ENCODE results near the gene STK39. TPM values are rescaled to one million over a fixed set of nuclear protein-coding genes. Genes with fewer than 3 reads are reported as not detected.

STK39 gene
- total RNA-seq, 4 donors from 2014 or later, result 6.4 to 9.0 (median 6.7) TPM

- Histone ChIP-seq H3K27me3 (no peaks in the 10 kb centered on the region), H3K4me1 (no peaks in the 10 kb centered on the region), H3K27ac (no peak overlapping the region), H3K9me3 (no peaks in the 10 kb centered on the region), H3K4me3 (replicated peaks in 1 of 3) (no peak overlapping the region), H3K36me3 (no peaks in the 10 kb centered on the region)
- DNase-seq, result no peak
- TF ChIP-seq POLR2A (IDR thresholded peaks at IDR 0.05), result no peak
- TF ChIP-seq, protein P1, sequence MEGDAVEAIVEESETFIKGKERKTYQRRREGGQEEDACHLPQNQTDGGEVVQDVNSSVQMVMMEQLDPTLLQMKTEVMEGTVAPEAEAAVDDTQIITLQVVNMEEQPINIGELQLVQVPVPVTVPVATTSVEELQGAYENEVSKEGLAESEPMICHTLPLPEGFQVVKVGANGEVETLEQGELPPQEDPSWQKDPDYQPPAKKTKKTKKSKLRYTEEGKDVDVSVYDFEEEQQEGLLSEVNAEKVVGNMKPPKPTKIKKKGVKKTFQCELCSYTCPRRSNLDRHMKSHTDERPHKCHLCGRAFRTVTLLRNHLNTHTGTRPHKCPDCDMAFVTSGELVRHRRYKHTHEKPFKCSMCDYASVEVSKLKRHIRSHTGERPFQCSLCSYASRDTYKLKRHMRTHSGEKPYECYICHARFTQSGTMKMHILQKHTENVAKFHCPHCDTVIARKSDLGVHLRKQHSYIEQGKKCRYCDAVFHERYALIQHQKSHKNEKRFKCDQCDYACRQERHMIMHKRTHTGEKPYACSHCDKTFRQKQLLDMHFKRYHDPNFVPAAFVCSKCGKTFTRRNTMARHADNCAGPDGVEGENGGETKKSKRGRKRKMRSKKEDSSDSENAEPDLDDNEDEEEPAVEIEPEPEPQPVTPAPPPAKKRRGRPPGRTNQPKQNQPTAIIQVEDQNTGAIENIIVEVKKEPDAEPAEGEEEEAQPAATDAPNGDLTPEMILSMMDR (IDR thresholded peaks at IDR 0.05), result no peak
- intact Hi-C loops (cut with DNase I), result no loop called here
- 53 to 58% methylated on average over 2 of the region's 2 CpGs for WGBS, 2 donors
These were observed 9.1 kb upstream of the STK39 start for GRCh38 chr2:168256448-168256847.

DNA sequence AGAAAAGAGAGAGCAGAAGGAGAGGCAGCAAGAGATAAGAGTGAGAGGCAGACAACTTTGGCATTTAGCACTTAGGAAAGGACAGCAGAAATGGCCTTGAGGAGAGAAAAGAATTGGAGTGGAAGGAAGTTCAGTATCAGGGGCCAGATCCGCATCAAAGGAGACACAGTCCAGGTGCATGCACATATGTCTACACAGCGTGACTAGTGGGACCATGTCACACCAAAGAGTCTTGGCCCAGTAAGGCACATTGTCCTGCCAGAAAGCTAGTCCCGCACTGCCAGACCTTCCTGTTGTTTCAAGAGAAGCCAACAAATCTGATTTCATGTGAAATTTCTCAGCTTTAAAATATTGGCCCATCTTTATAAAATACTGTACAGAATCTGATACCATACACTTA lies 8.5 kb upstream of the STK39 start:
- Histone ChIP-seq H3K27ac (no peak overlapping the region), H3K4me1 (no peaks in the 10 kb centered on the region), H3K36me3 (no peaks in the 10 kb centered on the region), H3K27me3 (no peaks in the 10 kb centered on the region), H3K9me3 (no peaks in the 10 kb centered on the region), H3K4me3 (replicated peaks in 1 of 3) (no peak overlapping the region)
- TF ChIP-seq, protein P1 (IDR thresholded peaks at IDR 0.05), result no peak
- no peak for TF ChIP-seq POLR2A (IDR thresholded peaks at IDR 0.05)
- no peak for DNase-seq
- WGBS, 2 donors, result 77 to 81% methylated on average over 3 of the region's 3 CpGs
- intact Hi-C loops (cut with DNase I), result no loop called here

DNA sequence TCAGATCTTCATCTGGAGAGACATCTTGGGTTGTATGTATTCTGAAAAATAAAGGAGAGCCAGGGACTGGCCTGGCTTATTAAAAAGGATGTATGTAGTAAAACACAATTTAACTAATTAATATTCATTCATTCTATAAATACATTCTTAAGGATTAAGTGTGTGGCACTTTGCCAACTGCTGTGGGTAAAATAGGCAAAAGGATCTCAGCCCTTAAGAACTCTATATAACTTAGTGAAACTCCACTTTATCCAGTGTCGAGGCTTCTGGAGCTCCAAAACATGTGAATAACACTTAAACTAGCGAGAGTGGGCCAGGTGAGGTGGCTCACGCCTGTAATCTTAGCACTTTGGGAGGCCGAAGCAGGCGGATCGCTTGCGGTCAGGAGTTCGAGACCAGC lies 7.7 kb upstream of the STK39 start:
- intact Hi-C loops (cut with DNase I), result no loop called here
- Histone ChIP-seq H3K4me3 (replicated peaks in 1 of 3) (no peak overlapping the region), H3K27ac (no peak overlapping the region), H3K9me3 (no peaks in the 10 kb centered on the region), H3K27me3 (no peaks in the 10 kb centered on the region), H3K4me1 (no peaks in the 10 kb centered on the region), H3K36me3 (no peaks in the 10 kb centered on the region)
- no peak for DNase-seq
- no peak for TF ChIP-seq POLR2A (IDR thresholded peaks at IDR 0.05)
- TF ChIP-seq, protein P1 (IDR thresholded peaks at IDR 0.05), result no peak
- WGBS, 2 donors, result 95 to 98% methylated on average over 8 of the region's 8 CpGs

- H3K27ac ChIP-seq, result no peak overlapping the region
- intact Hi-C loops (cut with DNase I), result no loop called here
- 84% methylated on average over 3 of the region's 3 CpGs for WGBS, 2 donors
These were observed 7.0 kb upstream of the STK39 start for GRCh38 chr2:168254158-168254935.

GRCh38 chr2:168253379-168253778 lies 6.0 kb upstream of the STK39 start:
- Histone ChIP-seq H3K27me3 (no peaks in the 10 kb centered on the region), H3K4me1 (peaks cover under 1 to 4% of the 10 kb centered on the region in 2 donors), H3K36me3 (no peaks in the 10 kb centered on the region), H3K4me3 (replicated peaks in 1 of 3) (no peak overlapping the region), H3K9me3 (no peaks in the 10 kb centered on the region), H3K27ac (no peak overlapping the region)
- DNase-seq, result no peak
- 92 to 93% methylated on average over 2 of the region's 2 CpGs for WGBS, 2 donors
- intact Hi-C loops (cut with DNase I), result no loop called here
- TF ChIP-seq, protein P1 (IDR thresholded peaks at IDR 0.05), result no peak
- no peak for TF ChIP-seq POLR2A (IDR thresholded peaks at IDR 0.05)

More at GRCh38 chr2:168254158-168254935, 7.0 kb upstream of the STK39 start:
- Histone ChIP-seq H3K27me3 (no peaks in the 10 kb centered on the region), H3K9me3 (no peaks in the 10 kb centered on the region), H3K36me3 (no peaks in the 10 kb centered on the region), H3K4me3 (replicated peaks in 1 of 3) (no peak overlapping the region), H3K4me1 (no peaks in the 10 kb centered on the region)
- TF ChIP-seq, protein P1 (IDR thresholded peaks at IDR 0.05), result no peak
- no peak for TF ChIP-seq POLR2A (IDR thresholded peaks at IDR 0.05)
- no peak for DNase-seq
